ENCODE data around the gene MYO18B.

Gene MYO18B

GRCh38 chr22:25938151-25938550 is 196.2 kb downstream of the MYO18B start:
- no peak for TF ChIP-seq ESRRG (CRISPR knock-in tag; IDR thresholded peaks at IDR 0.05)
- no peak for TF ChIP-seq ZFP30 (CRISPR knock-in tag; IDR thresholded peaks at IDR 0.05)
- no peak for TF ChIP-seq CSRNP3 (CRISPR knock-in tag; IDR thresholded peaks at IDR 0.05)
- TF ChIP-seq CREB5 (CRISPR knock-in tag; IDR thresholded peaks at IDR 0.05; ENCODE audit: low read depth) = no peak
- no peak for TF ChIP-seq ZNF8 (CRISPR knock-in tag; IDR thresholded peaks at IDR 0.05)
- TF ChIP-seq TCF4 (CRISPR knock-in tag; IDR thresholded peaks at IDR 0.05; ENCODE audit: borderline replicate concordance) = no peak
- no peak for TF ChIP-seq RARB (CRISPR knock-in tag; IDR thresholded peaks at IDR 0.05)
- TF ChIP-seq TOX (CRISPR knock-in tag; IDR thresholded peaks at IDR 0.05; ENCODE audit: borderline replicate concordance) = no peak
- TF ChIP-seq BACH2 (CRISPR knock-in tag; IDR thresholded peaks at IDR 0.05; ENCODE audit: borderline replicate concordance) = no peak
- no peak for TF ChIP-seq ZNF70 (CRISPR knock-in tag; IDR thresholded peaks at IDR 0.05)
- ATAC-seq = no peak

- no peak for TF ChIP-seq BACH2 (CRISPR knock-in tag; IDR thresholded peaks at IDR 0.05; ENCODE audit: borderline replicate concordance)
- TF ChIP-seq SNAI2 (CRISPR knock-in tag; IDR thresholded peaks at IDR 0.05) = no peak
- ATAC-seq = no peak
These were observed 197.4 kb downstream of the MYO18B start for GRCh38 chr22:25939384-25939783.

DNA sequence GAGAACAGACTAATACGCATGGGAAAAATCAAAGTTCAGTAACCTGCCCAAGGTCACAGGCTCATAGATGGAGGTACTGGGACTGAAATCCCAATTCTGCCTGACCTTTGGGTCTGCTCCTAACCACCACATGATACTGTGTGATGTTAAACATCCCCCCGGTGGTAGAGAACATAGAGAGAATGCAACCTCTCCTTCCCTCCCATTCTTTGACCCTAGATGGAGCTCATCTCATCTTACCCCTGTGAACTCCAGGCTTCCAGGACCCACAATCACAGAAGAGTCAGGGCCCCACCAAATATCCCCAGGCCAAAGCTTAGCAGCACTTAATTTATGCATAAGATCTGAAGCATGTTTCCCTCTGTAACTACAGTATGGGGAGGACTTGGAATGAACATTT is 198.5 kb downstream of the MYO18B start:
- no peak for ATAC-seq
- TF ChIP-seq PPARA (CRISPR knock-in tag; IDR thresholded peaks at IDR 0.05; ENCODE audit: borderline replicate concordance) (no peak), TCF4 (CRISPR knock-in tag; IDR thresholded peaks at IDR 0.05; ENCODE audit: borderline replicate concordance) (no peak), SNAI2 (CRISPR knock-in tag; IDR thresholded peaks at IDR 0.05) (no peak), CSDC2 (CRISPR knock-in tag; IDR thresholded peaks at IDR 0.05) (no peak), TOX (CRISPR knock-in tag; IDR thresholded peaks at IDR 0.05; ENCODE audit: borderline replicate concordance) (no peak), ZFP30 (CRISPR knock-in tag; IDR thresholded peaks at IDR 0.05) (no peak), ISL1 (CRISPR knock-in tag; IDR thresholded peaks at IDR 0.05) (no peak), ZFP3 (CRISPR knock-in tag; IDR thresholded peaks at IDR 0.05) (no peak)

GRCh38 chr22:25941365-25941960 is 199.5 kb downstream of the MYO18B start:
- TF ChIP-seq ZC3H10 (CRISPR knock-in tag; IDR thresholded peaks at IDR 0.05) = no peak
- TF ChIP-seq ISL1 (CRISPR knock-in tag; IDR thresholded peaks at IDR 0.05) = no peak
- TF ChIP-seq TOX (CRISPR knock-in tag; IDR thresholded peaks at IDR 0.05; ENCODE audit: borderline replicate concordance) = no peak
- no peak for TF ChIP-seq RARB (CRISPR knock-in tag; IDR thresholded peaks at IDR 0.05)
- ATAC-seq = no peak

DNA sequence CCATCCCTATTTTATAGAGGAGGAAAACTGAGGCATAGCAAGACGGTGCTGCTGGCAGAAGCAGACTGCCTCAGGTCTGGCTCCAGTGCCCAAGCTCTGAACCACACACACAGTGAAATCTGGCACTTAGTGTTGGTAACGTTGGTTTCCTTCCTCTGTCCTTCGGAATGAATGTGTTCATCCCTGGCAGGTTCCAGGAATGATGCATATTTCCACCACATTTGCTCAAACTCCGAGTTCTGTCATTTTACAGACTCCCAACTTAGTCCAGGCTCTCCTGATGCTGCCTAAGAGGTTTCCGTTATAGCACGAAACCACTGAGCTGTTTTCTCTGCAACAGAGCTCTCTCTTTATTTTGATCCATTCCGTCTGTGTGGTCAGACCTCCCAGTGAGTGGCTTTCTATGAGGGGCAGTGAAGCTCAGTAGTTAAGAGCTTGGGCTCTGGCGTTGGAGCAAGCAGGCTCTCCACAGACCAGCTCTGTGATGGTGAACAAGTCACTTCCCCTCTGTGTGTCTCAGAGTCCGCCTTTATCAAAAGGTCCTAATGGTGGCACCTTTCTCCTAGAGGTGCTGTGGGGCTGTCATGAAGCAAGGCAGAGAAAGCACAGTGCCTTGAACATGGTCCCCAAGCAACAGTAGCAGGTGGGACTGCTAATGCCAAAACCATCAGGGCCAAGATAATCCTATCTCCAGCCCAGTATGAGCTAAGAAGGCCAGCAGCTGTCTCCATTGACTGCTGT is 200.3 kb downstream of the MYO18B start:
- TF ChIP-seq OSR1 (CRISPR knock-in tag; IDR thresholded peaks at IDR 0.05) (no peak), RARB (CRISPR knock-in tag; IDR thresholded peaks at IDR 0.05) (no peak), ZC3H10 (CRISPR knock-in tag; IDR thresholded peaks at IDR 0.05) (no peak), SNAI2 (CRISPR knock-in tag; IDR thresholded peaks at IDR 0.05) (no peak), CSDC2 (CRISPR knock-in tag; IDR thresholded peaks at IDR 0.05) (no peak), ZNF565 (CRISPR knock-in tag; conservative IDR thresholded peaks at IDR 0.05; ENCODE audit: low read depth) (no peak), POU6F1 (CRISPR knock-in tag; IDR thresholded peaks at IDR 0.05; ENCODE audit: borderline replicate concordance, low read depth) (no peak), BACH2 (CRISPR knock-in tag; IDR thresholded peaks at IDR 0.05; ENCODE audit: borderline replicate concordance) (no peak), CSRNP3 (CRISPR knock-in tag; IDR thresholded peaks at IDR 0.05) (no peak), CREB5 (CRISPR knock-in tag; IDR thresholded peaks at IDR 0.05; ENCODE audit: low read depth) (no peak), ARNTL (CRISPR knock-in tag; IDR thresholded peaks at IDR 0.05; ENCODE audit: borderline replicate concordance, low read depth) (no peak)
- no peak for ATAC-seq
